CD4-positive, alpha-beta T cell treated with Interleukin-15 for 4 hours (primary cell): ENCODE results near the gene KHDC3L.
"Not testable (repeated sequence)": the region's sequence is repeated elsewhere in the genome, so short reads cannot be mapped to it uniquely, and the experiment has no call there.

Source experiments
- DNase-seq: peaks from one replicate; pipeline ENCODE4 v3.0.0-alpha.2; 2020; ENCODE audit warnings: low spot score

KHDC3L gene

GRCh38 chr6:73369563-73369962 is 7.1 kb downstream of the KHDC3L start, which contains the start of gene OOEP:
Gene OOEP (minus strand): TSS chr6:73369897. CDS start chr6:73369792, 105 bp downstream.
- no peak for DNase-seq

- DNase-seq: no peak
Measured at GRCh38 chr6:73371984-73372383, 9.5 kb downstream of the KHDC3L start.

DNA sequence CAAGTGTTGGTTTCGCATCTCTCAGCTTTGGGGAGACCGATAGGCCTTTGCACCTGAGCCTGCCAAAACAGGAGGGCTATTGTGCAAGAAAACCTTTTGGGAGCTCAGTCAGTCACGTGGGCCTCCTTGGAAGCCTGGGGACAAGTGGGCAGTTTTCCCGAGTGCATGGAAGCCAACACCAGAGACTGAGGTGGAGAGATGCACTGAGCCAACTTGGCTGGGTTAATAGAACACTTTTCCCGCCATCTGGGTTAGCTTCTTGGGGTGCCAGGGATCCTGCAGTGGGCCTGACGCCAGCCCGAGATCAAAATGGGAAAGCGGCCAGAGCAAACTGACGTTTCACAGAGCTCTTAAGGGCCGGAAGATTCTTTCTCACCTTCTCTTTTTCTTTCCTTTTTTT is 10.1 kb downstream of the KHDC3L start:
- DNase-seq: no peak

DNA sequence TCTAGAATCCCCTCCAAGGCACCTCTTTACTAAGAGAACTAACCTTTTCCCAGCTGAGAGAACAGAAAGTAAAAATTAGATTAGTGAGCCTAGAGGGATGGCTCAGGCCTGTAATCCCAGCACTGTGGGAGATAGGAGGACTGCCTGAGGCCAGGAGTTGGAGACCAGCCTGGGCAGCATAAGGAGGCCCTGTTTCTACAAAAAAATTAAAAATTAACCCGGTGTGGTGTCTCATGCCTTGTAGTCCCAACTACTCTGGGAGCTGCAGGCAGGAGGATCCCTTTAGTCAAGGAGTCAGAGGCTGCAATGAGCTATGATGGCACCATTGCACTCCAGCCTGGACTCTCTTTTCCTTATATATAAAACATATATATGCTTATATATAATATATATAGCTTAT is 12.8 kb downstream of the KHDC3L start:
- no peak for DNase-seq

- no peak for DNase-seq
Measured at GRCh38 chr6:73377225-73377624, 14.8 kb downstream of the KHDC3L start.

GRCh38 chr6:73381531-73381930 is 19.1 kb downstream of the KHDC3L start:
- DNase-seq: not testable (repeated sequence)

DNA sequence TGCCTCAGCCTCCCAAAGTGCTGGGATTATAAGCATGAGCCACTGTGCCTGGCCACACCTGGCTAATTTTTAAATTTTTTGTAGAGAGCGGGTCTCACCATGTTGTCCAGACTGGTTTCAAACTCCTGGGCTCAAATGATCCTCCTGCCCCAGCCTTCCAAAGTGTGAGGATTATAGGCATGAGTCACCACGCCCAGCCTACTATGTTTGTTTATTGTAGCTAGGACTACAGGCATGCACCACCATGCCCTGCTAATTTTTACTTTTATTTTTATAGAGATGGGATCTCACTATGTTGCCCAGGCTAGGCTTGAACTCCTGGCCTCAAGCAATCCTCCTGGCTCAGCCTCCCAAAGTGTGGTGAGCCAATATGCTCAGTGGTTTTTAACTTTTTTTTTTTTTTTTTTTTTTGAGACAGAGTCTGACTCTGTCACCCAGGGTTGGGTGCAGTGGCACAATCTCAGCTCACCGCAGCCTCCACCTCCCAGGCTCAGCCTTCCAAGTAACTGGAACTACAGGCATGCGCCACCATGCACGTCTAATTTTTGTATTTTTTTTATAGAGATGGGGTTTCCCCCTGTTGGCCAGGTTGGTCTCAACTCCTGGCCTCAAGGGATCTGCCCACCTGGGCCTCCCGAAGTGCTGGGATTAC is 20.1 kb downstream of the KHDC3L start:
- DNase-seq: no peak

DNA sequence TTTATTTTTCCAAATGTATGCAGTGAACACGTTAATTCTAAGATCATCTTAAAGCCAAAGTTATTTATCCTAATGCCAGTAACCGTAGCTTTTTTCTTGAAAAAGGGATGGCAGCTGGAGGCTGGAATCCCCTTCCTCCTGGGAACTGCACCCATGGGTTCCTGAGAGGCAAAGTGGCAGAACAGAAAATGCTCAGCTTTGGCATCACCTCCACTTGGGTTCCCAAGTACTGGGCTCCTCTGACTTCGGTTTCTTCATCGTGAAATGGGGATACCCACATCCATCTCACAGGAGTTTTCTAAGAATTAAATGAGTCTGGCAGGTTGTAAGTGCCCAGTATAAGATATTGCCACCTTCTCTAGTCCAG is 26.0 kb downstream of the KHDC3L start:
- no peak for DNase-seq

DNA sequence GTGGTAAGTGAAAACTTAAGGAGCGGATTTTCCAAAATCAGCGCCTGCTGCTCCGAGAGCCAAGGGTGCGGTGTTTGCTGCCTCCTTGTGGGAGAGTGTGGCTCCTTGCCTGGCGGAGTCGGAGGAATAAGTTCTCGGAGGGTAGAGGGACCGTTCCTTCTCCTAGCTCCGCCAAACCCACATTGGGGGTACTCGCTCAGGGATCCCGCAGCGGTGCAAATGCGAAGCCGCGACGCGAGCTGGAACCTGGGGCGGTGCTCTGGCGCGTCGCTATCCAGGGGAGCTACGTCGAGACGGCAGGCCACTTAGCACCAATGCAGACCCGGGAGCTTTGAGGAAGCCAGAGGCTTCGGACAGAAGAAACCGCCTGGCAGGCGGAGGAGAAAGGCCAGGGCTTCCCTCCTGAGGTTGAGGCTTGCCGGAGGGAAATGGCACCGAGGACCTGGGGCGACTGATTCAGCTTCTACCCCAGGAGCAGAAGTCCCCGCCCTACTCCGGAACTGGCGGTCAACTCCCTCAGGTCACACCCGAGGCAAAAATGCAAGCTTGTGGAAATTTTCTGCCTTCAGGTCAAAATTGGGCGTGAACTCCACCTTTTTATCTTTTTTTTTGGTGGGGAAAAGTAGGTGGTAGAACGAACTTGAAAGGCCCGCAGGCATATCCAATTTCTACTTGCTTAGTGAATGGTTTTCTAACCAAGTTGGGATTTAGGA is 26.5 kb downstream of the KHDC3L start:
- peak; percentile 62 for DNase-seq

DNA sequence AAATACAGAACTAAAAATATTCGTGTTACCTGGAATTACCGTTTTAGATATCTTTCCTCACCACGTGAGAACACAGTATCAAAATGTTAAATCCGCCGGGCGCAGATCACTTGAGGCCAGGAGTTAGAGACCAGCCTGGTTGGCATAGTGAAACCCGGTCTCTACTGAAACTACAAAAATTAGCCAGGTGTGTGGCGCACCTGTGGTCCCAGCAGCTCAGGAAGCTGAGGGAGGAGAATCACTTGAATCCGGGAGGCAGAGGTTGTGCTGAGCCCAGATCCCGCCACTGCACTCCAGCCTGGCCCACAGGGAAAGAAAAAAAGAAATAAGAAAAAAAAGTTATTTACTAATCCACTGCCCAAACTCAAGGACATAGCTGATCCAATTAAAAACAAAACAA is 27.4 kb downstream of the KHDC3L start:
- DNase-seq: no peak

DNA sequence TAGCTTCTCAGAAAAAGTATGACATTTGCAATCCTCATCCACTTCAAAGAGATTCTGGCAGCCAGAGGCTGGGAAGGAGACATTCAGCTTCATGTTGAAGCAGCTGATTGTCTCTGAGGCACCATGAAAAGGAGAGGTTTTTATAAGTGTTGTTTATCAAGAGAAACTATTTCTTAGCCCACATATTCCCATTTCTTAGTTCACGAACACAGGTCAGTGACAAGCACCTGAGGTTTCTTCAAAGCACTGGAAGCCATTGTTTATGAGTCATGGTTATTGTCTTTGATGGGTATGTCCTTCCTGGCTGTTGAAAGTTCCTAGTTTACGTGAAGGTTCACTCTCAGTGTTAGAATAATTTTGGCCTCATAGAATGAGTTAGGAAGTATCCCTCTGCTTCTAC is 29.2 kb downstream of the KHDC3L start:
- peak; percentile 56 for DNase-seq

GRCh38 chr6:73392188-73392587 is 29.7 kb downstream of the KHDC3L start:
- not testable (repeated sequence) for DNase-seq

DNA sequence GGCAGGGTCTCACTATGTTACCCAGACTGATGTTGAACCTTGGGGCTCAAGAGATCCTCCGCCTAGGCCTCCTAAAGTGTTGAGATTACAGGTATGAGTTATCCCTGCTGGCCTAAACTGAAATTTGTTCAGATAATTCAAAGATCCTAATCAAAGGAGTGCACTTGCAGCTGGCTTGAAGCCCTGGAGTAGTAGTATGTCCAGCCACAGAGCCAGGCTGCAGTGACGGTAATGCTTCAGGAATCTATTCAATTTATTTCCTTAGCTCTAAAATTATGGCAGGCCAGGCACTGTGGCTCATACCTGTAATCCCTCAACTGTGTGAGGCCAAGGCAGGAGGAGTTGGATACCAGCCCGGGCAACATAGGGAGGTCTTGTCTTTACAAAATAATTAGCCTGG is 30.8 kb downstream of the KHDC3L start:
- DNase-seq: no peak

GRCh38 chr6:73394577-73395354 is 32.3 kb downstream of the KHDC3L start, which contains the start of gene DDX43:
Gene DDX43 (plus strand): TSS chr6:73394828. CDS start chr6:73394906, 78 bp downstream.
- peak; percentile 65 for DNase-seq

DNA sequence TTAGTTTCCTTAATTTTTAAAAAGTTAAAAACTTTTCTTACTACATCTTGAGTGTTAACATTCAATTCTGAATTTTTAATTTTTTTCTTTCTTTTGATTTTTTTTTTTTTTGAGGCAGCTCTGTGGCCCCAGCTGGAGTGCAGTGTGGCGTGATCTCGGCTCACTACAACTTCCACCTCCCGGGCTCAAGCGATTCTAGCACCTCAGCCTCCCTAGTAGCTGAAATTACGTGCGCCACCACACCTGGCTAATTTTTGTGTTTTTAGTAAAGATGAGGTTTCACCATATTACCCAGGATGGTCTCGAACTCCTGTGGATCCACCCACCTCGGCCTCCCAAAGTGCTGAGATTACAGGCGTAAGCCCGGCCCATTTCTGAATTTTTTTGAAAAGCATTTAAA is 33.4 kb downstream of the KHDC3L start:
- no peak for DNase-seq

GRCh38 chr6:73400656-73401055 is 38.2 kb downstream of the KHDC3L start:
- no peak for DNase-seq

- no peak for DNase-seq
Measured at GRCh38 chr6:73409395-73409794, 46.9 kb downstream of the KHDC3L start.

- DNase-seq: no peak
Measured at GRCh38 chr6:73413102-73413501, 50.6 kb downstream of the KHDC3L start.
